Measurements from ENCODE around the gene MPG. TPM values are rescaled to one million over a fixed set of nuclear protein-coding genes. Genes with fewer than 3 reads are reported as not detected.
A peak's percentile ranks its signal among the peaks of the same experiment; 100 is the strongest.

Gene MPG
- total RNA-seq, 1 donor from 2014 or later: 21.2 TPM

DNA sequence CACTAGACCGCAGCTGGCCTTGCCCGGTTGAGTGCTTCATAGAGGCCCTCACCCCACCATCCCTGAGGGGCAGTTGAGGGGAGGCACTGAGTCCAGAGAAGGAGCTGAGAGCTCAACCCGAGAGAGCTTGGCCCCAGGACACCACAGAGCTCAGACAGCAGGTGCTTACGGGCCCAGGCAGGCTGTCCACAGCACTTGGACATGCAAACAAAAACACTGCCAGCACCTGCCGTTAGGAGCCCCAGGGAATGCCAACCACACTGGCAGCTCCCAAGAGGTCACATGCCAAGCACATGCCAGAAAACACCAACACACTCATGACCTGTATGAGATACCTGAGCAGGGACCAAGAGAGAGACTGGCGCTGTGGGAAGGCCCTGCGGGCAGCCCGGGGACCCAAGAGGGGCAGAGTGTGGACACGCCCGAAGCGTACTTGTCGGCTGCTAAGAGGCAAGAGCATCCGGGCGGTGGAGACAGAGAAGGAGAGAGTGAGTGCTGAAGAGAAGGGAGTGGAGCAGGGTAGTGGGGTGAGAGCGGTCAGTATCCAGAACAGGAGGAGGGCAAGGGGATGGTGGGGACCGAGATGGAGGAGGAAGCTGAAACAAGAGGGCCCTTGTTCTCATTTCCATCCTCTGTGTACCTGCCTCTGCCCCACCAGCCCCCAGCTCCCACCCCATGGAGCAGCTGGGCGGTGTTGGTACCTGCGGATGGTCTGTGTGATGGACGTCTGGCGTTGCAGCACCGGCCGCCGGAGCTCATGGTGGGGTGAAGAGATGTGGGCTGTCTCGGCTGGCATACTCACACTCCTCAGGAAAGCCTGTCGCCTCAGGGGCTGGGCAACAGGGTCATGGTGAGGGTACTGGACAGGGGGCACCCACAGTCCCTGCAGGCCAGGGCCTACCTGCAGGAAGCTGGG is 13.8 kb upstream of the MPG start:
- H4K20me1 ChIP-seq (ENCODE audit: low read depth): peaks cover 13% of the 10 kb centered on the region
- no peak overlapping the region for H3K27ac Mint-ChIP-seq

GRCh38 chr16:64914-65255 is 13.1 kb upstream of the MPG start:
- Mint-ChIP-seq H3K9me3 (no peaks in the 10 kb centered on the region), H3K4me3 (no peak overlapping the region), H3K27me3 (ENCODE audit: insufficient read depth, low read depth) (peaks cover 6% of the 10 kb centered on the region), H3K27ac (no peak overlapping the region), H3K36me3 (peaks cover 7% of the 10 kb centered on the region), H3K4me1 (peaks cover 21% of the 10 kb centered on the region)
- H3K27me3 ChIP-seq: no peaks in the 10 kb centered on the region
- DNase-seq (ENCODE audit: low spot score): no peak
- no peak overlapping the region for H3K4me2 ChIP-seq
- no peak overlapping the region for H3K4me3 ChIP-seq
- peaks cover 12% of the 10 kb centered on the region for H3K4me1 ChIP-seq
- no peaks in the 10 kb centered on the region for H3K36me3 ChIP-seq
- peaks cover 16% of the 10 kb centered on the region for H4K20me1 ChIP-seq (ENCODE audit: low read depth)
- no peak overlapping the region for H3K27ac ChIP-seq
- H3K9ac ChIP-seq: no peak overlapping the region
- no peaks in the 10 kb centered on the region for H3K79me2 ChIP-seq (ENCODE audit: low read depth)
- no peaks in the 10 kb centered on the region for H3K9me3 ChIP-seq (ENCODE audit: low read depth)
- H3F3A ChIP-seq (ENCODE audit: low read depth): no peaks in the 10 kb centered on the region
- TF ChIP-seq, protein P1, sequence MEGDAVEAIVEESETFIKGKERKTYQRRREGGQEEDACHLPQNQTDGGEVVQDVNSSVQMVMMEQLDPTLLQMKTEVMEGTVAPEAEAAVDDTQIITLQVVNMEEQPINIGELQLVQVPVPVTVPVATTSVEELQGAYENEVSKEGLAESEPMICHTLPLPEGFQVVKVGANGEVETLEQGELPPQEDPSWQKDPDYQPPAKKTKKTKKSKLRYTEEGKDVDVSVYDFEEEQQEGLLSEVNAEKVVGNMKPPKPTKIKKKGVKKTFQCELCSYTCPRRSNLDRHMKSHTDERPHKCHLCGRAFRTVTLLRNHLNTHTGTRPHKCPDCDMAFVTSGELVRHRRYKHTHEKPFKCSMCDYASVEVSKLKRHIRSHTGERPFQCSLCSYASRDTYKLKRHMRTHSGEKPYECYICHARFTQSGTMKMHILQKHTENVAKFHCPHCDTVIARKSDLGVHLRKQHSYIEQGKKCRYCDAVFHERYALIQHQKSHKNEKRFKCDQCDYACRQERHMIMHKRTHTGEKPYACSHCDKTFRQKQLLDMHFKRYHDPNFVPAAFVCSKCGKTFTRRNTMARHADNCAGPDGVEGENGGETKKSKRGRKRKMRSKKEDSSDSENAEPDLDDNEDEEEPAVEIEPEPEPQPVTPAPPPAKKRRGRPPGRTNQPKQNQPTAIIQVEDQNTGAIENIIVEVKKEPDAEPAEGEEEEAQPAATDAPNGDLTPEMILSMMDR (IDR thresholded peaks at IDR 0.05): no peak
- no peak for TF ChIP-seq EZH2phosphoT487 (IDR thresholded peaks at IDR 0.05)
- TF ChIP-seq EZH2 (IDR thresholded peaks at IDR 0.05): no peak
- no peak overlapping the region for H2AFZ ChIP-seq (replicated peaks)

More for the DNA sequence above, 13.8 kb upstream of the MPG start:
- H3K4me1 ChIP-seq: peaks cover 8% of the 10 kb centered on the region
- DNase-seq (ENCODE audit: low spot score): no peak
- no peak overlapping the region for H3K4me3 ChIP-seq
- no peak for TF ChIP-seq EZH2phosphoT487 (IDR thresholded peaks at IDR 0.05)
- TF ChIP-seq, protein P1 (IDR thresholded peaks at IDR 0.05): no peak
- no peak for TF ChIP-seq EZH2 (IDR thresholded peaks at IDR 0.05)
- H3K9ac ChIP-seq: no peak overlapping the region
- Mint-ChIP-seq H3K27me3 (ENCODE audit: insufficient read depth, low read depth) (peaks cover 6% of the 10 kb centered on the region), H3K4me1 (peaks cover 17% of the 10 kb centered on the region), H3K9me3 (no peaks in the 10 kb centered on the region), H3K36me3 (peaks cover 7% of the 10 kb centered on the region), H3K4me3 (no peak overlapping the region)
- H3K36me3 ChIP-seq: no peaks in the 10 kb centered on the region
- no peaks in the 10 kb centered on the region for H3F3A ChIP-seq (ENCODE audit: low read depth)
- H3K27me3 ChIP-seq: no peaks in the 10 kb centered on the region
- H3K9me3 ChIP-seq (ENCODE audit: low read depth): no peaks in the 10 kb centered on the region
- no peaks in the 10 kb centered on the region for H3K79me2 ChIP-seq (ENCODE audit: low read depth)
- no peak overlapping the region for H3K27ac ChIP-seq
- no peak overlapping the region for H2AFZ ChIP-seq (replicated peaks)
- H3K4me2 ChIP-seq: no peak overlapping the region

- H3K4me1 ChIP-seq: peaks cover 12% of the 10 kb centered on the region
- no peaks in the 10 kb centered on the region for H3K9me3 Mint-ChIP-seq
- no peaks in the 10 kb centered on the region for H3F3A ChIP-seq (ENCODE audit: low read depth)
- no peak overlapping the region for H3K4me2 ChIP-seq
- H3K27me3 Mint-ChIP-seq (ENCODE audit: insufficient read depth, low read depth): peaks cover 6% of the 10 kb centered on the region
- H3K79me2 ChIP-seq (ENCODE audit: low read depth): no peaks in the 10 kb centered on the region
- peak; percentile 87 for DNase-seq (ENCODE audit: low spot score)
- no peak overlapping the region for H3K9ac ChIP-seq
- H3K4me3 ChIP-seq: no peak overlapping the region
- peaks cover 24% of the 10 kb centered on the region for H4K20me1 ChIP-seq (ENCODE audit: low read depth)
- TF ChIP-seq EZH2phosphoT487 (IDR thresholded peaks at IDR 0.05): no peak
- TF ChIP-seq, protein P1 (IDR thresholded peaks at IDR 0.05): peak; percentile 94
- TF ChIP-seq EZH2 (IDR thresholded peaks at IDR 0.05): no peak
- no peak overlapping the region for H3K4me3 Mint-ChIP-seq
- no peaks in the 10 kb centered on the region for H3K9me3 ChIP-seq (ENCODE audit: low read depth)
- H3K27ac Mint-ChIP-seq: no peak overlapping the region
- H3K36me3 Mint-ChIP-seq: peaks cover 2% of the 10 kb centered on the region
- H2AFZ ChIP-seq (replicated peaks): no peak overlapping the region
- no peaks in the 10 kb centered on the region for H3K36me3 ChIP-seq
- no peaks in the 10 kb centered on the region for H3K27me3 ChIP-seq
- no peak overlapping the region for H3K27ac ChIP-seq
- peaks cover 23% of the 10 kb centered on the region for H3K4me1 Mint-ChIP-seq
Measured at GRCh38 chr16:65745-66144, 12.3 kb upstream of the MPG start.
